ENCODE measurements around the gene TRIM71. TPM values are rescaled to one million over a fixed set of nuclear protein-coding genes. Genes with fewer than 3 reads are reported as not detected.
"Not testable (repeated sequence)": the region's sequence is repeated elsewhere in the genome, so short reads cannot be mapped to it uniquely, and the experiment has no call there.

Gene TRIM71
- total and polyA plus RNA-seq, 2 of the 13 experiments (the other 11 are each of a cell fraction or from before 2014, with no cell fraction given) = 21.7 to 76.9 TPM

DNA sequence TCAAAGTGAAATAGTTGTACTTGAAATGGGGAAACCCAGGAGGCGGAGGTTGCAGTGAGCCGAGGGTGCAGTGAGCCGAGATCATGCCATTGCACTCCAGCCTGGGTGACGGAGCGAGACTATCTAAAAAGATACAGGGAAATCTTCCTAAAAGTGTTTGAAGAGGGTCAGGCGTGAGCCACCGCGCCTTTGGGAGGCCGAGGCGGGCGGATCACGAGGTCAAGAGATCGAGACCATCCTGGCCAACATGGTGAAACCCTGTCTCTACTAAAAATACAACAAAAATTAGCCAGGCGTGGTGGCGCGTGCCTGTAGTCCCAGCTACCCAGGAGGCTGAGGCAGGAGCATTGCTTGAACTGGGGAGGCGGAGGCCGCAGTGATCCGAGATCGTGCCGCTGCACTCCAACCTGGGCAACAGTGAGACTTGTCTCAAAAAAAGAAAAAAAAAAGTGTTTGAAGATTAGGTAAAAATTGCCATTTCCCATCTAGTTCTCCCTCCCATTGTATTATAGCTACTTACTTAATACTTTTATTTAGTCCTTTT, 5.9 kb downstream of the TRIM71 start:
- 5% methylated on average over 21 of the region's 21 CpGs for WGBS (ENCODE audit: low lambda C conversion rate)
- TF ChIP-seq AKAP8 (CRISPR knock-in tag; IDR thresholded peaks at IDR 0.05) (0 out of 2 replicates have a peak, but pooled peaks have one; percentile 17), SRSF4 (IDR thresholded peaks at IDR 0.05; ENCODE audit: low read depth, low read length, poor library complexity, severe bottlenecking) (peak; percentile 34), MLLT10 (CRISPR knock-in tag; IDR thresholded peaks at IDR 0.05) (0 out of 2 replicates have a peak, but pooled peaks have one; percentile 28), RBFOX2 (IDR thresholded peaks at IDR 0.05; ENCODE audit: low read depth, low read length) (peak; percentile 53; the same call in 1 of the 2 replicates), AGO2 (optimal IDR thresholded peaks at IDR 0.05; ENCODE audit: low read depth, low read length) (peak; percentile 45), AFF4 (CRISPR knock-in tag; IDR thresholded peaks at IDR 0.05) (peak; percentile 27; the same call in 1 of the 2 replicates), ZNF460 (CRISPR knock-in tag; IDR thresholded peaks at IDR 0.05; ENCODE audit: borderline replicate concordance) (peak; percentile 58; the same call in 1 of the 2 replicates)
- TF ChIP-seq, protein P1, sequence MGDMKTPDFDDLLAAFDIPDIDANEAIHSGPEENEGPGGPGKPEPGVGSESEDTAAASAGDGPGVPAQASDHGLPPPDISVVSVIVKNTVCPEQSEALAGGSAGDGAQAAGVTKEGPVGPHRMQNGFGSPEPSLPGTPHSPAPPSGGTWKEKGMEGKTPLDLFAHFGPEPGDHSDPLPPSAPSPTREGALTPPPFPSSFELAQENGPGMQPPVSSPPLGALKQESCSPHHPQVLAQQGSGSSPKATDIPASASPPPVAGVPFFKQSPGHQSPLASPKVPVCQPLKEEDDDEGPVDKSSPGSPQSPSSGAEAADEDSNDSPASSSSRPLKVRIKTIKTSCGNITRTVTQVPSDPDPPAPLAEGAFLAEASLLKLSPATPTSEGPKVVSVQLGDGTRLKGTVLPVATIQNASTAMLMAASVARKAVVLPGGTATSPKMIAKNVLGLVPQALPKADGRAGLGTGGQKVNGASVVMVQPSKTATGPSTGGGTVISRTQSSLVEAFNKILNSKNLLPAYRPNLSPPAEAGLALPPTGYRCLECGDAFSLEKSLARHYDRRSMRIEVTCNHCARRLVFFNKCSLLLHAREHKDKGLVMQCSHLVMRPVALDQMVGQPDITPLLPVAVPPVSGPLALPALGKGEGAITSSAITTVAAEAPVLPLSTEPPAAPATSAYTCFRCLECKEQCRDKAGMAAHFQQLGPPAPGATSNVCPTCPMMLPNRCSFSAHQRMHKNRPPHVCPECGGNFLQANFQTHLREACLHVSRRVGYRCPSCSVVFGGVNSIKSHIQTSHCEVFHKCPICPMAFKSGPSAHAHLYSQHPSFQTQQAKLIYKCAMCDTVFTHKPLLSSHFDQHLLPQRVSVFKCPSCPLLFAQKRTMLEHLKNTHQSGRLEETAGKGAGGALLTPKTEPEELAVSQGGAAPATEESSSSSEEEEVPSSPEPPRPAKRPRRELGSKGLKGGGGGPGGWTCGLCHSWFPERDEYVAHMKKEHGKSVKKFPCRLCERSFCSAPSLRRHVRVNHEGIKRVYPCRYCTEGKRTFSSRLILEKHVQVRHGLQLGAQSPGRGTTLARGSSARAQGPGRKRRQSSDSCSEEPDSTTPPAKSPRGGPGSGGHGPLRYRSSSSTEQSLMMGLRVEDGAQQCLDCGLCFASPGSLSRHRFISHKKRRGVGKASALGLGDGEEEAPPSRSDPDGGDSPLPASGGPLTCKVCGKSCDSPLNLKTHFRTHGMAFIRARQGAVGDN (CRISPR knock-in tag; IDR thresholded peaks at IDR 0.05) = peak; percentile 55
- TF ChIP-seq, protein P2, sequence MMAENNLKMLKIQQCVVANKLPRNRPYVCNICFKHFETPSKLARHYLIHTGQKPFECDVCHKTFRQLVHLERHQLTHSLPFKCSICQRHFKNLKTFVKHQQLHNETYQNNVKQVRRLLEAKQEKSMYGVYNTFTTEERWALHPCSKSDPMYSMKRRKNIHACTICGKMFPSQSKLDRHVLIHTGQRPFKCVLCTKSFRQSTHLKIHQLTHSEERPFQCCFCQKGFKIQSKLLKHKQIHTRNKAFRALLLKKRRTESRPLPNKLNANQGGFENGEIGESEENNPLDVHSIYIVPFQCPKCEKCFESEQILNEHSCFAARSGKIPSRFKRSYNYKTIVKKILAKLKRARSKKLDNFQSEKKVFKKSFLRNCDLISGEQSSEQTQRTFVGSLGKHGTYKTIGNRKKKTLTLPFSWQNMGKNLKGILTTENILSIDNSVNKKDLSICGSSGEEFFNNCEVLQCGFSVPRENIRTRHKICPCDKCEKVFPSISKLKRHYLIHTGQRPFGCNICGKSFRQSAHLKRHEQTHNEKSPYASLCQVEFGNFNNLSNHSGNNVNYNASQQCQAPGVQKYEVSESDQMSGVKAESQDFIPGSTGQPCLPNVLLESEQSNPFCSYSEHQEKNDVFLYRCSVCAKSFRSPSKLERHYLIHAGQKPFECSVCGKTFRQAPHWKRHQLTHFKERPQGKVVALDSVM (CRISPR knock-in tag; IDR thresholded peaks at IDR 0.05) = peak; percentile 84; the same call in 1 of the 2 replicates

More for the DNA sequence above, 5.9 kb downstream of the TRIM71 start:
- H4K20me1 ChIP-seq (ENCODE audit: insufficient read depth, low read length) = peaks cover 100% of the 10 kb centered on the region
- POLR2A ChIA-PET = interaction anchor here (1.4 kb wide), 1 partner anchor 14 kb away, joined by 4 read pairs; no protein-coding TSS in a partner anchor
- H3K9me3 ChIP-seq (ENCODE audit: low read length); H3K27me3 ChIP-seq (ENCODE audit: control insufficient read depth in 1 of 2, insufficient read depth in 2 of 2, low read length in 2 of 2); ATAC-seq; DNase-seq (ENCODE audit: low spot score); FAIRE-seq; BruUV-seq (replicated peaks); CTCF ChIA-PET (ENCODE audit: low intra/inter-chr PET ratio, low total read pairs); H2AFZ ChIP-seq (ENCODE audit: low read length): not testable (repeated sequence)
- in situ Hi-C loops (cut with HindIII; ENCODE audit: extremely low pct_ligation_motif_present, low pct_unique_long_range_greater_than_20kb) = loop anchor here (10.0 kb wide), 1 partner anchor 61 kb away; no protein-coding TSS in a partner anchor
- H3K9ac ChIP-seq (ENCODE audit: insufficient read depth, low read depth, low read length) = peak overlapping the region; percentile 95
- H3K27ac ChIP-seq (ENCODE audit: extremely low read length, insufficient read depth, low read length) = peak overlapping the region; percentile 99
- H3K36me3 ChIP-seq (replicated peaks in 1 of 2; ENCODE audit: control insufficient read depth in 1 of 2, insufficient read depth in 2 of 2, low read length in 2 of 2) = peaks cover 11 to 28% of the 10 kb centered on the region in 2 experiments
- H3K79me2 ChIP-seq (ENCODE audit: insufficient read depth, low read length) = peaks cover 100% of the 10 kb centered on the region
- peak overlapping the region; percentile 99 for H3K4me2 ChIP-seq (ENCODE audit: low read depth, low read length)
- H3K4me3 ChIP-seq (replicated peaks in 1 of 3; ENCODE audit: insufficient read depth in 1 of 3, low read depth in 2 of 3, low read length in 3 of 3) = peak overlapping the region; percentile 92 to 98 (median 94)
- intact Hi-C loops (cut with micrococcal nuclease; ENCODE audit: unreplicated experiment) = loop anchor here (2.0 kb wide), 1 partner anchor 17 kb away; no protein-coding TSS in a partner anchor
- peaks cover 59% of the 10 kb centered on the region for H3K4me1 ChIP-seq (ENCODE audit: insufficient read depth, low read length)

Measured in HepG2 (cell line).